Liver (tissue), 9 donors: ENCODE measurements around the gene TMPRSS11F. TPM values are rescaled to one million over a fixed set of nuclear protein-coding genes. Genes with fewer than 3 reads are reported as not detected.

Experiments used
- DNase-seq: peaks from one replicate; pipeline ENCODE4 v3.0.0-alpha.2; 2017; ENCODE audit warnings: low spot score
- H3K27ac ChIP-seq, 2 donors: one replicate each; pipeline ENCODE4 v1.7.0; 2013; ENCODE audit warnings: inconsistent platforms in 2 of 2, low read length in 2 of 2, control low read depth in 1 of 2, low read depth in 1 of 2, mild to moderate bottlenecking in 1 of 2
- H3K27me3 ChIP-seq, 4 donors: one replicate each; pipeline versions ENCODE4 v1.6.1 to v1.7.0; 2013; ENCODE audit warnings: low read length in 3 of 4, inconsistent platforms in 1 of 4, mild to moderate bottlenecking in 1 of 4, moderate library complexity in 1 of 4; ENCODE audit not compliant: control insufficient read depth in 4 of 4, insufficient read depth in 4 of 4
- H3K36me3 ChIP-seq, 4 donors: one replicate each; pipeline versions ENCODE4 v1.6.1 to v1.7.0; 2013; ENCODE audit warnings: low read length in 3 of 4, mild to moderate bottlenecking in 3 of 4, low read depth in 1 of 4, moderate library complexity in 1 of 4; ENCODE audit not compliant: control insufficient read depth in 4 of 4, insufficient read depth in 3 of 4
- H3K4me1 ChIP-seq, 4 donors: one replicate each; pipeline versions ENCODE4 v1.6.1 to v1.7.0; 2013; ENCODE audit warnings: low read length in 3 of 4, mild to moderate bottlenecking in 3 of 4, moderate library complexity in 1 of 4; ENCODE audit not compliant: control insufficient read depth in 4 of 4, insufficient read depth in 4 of 4
- H3K4me3 ChIP-seq, 3 donors: one replicate each; pipeline versions ENCODE4 v1.6.1 to v1.7.0; 2013; ENCODE audit warnings: low read length in 3 of 3, control low read depth in 1 of 3, low read depth in 1 of 3, mild to moderate bottlenecking in 1 of 3
- H3K9ac ChIP-seq, 2 donors: one replicate each; pipeline ENCODE4 v1.7.0; 2013; ENCODE audit warnings: low read length in 2 of 2, mild to moderate bottlenecking in 2 of 2, moderate library complexity in 2 of 2, control low read depth in 1 of 2, low read depth in 1 of 2
- H3K9me3 ChIP-seq, 4 donors: one replicate each; pipeline versions ENCODE4 v1.6.1 to v1.7.0; 2013; ENCODE audit warnings: low read length in 3 of 4; ENCODE audit not compliant: control insufficient read depth in 4 of 4
- ATF3 ChIP-seq: IDR thresholded peaks from 2 replicates; pipeline ENCODE4 v1.6.1; 2016; ENCODE audit warnings: antibody characterized with exemption
- CTCF ChIP-seq: fragments of 150-350 bp; IDR thresholded peaks from 2 replicates; pipeline ENCODE4 v1.5.1; 2017; ENCODE audit warnings: improper control_type of control experiment, low read depth, low read length; ENCODE audit not compliant: missing input control
- FOXA1 ChIP-seq: IDR thresholded peaks from 2 replicates; pipeline ENCODE4 v1.6.1; 2016; ENCODE audit warnings: antibody characterized with exemption
- FOXA2 ChIP-seq: IDR thresholded peaks from 2 replicates; pipeline ENCODE4 v1.6.1; 2016; ENCODE audit warnings: antibody characterized with exemption
- HNF4G ChIP-seq: IDR thresholded peaks from 2 replicates; pipeline ENCODE4 v1.6.1; 2016; ENCODE audit warnings: antibody characterized with exemption
- JUND ChIP-seq, 2 donors: IDR thresholded peaks; 2 replicates each; pipeline ENCODE4 v1.6.1; 2016; ENCODE audit warnings: antibody characterized with exemption in 2 of 2
- MAX ChIP-seq: IDR thresholded peaks from 2 replicates; pipeline ENCODE4 v1.6.1; 2016; ENCODE audit warnings: antibody characterized with exemption
- NR2F2 ChIP-seq: IDR thresholded peaks from 2 replicates; pipeline ENCODE4 v1.6.1; 2016; ENCODE audit warnings: antibody characterized with exemption
- RAD21 ChIP-seq, 2 donors: IDR thresholded peaks; 2 replicates each; pipeline ENCODE4 v1.6.1; 2016; ENCODE audit warnings: antibody characterized with exemption in 2 of 2, mild to moderate bottlenecking in 2 of 2
- REST ChIP-seq: IDR thresholded peaks from 2 replicates; pipeline ENCODE4 v1.6.1; 2016; ENCODE audit warnings: antibody characterized with exemption, mild to moderate bottlenecking
- RXRA ChIP-seq, 2 donors: IDR thresholded peaks; 2 replicates each; pipeline ENCODE4 v1.6.1; 2017 to 2018; ENCODE audit warnings: antibody characterized with exemption in 2 of 2, mild to moderate bottlenecking in 1 of 2
- SP1 ChIP-seq: IDR thresholded peaks from 2 replicates; pipeline ENCODE4 v1.6.1; 2018; ENCODE audit warnings: antibody characterized with exemption, mild to moderate bottlenecking
- YY1 ChIP-seq: IDR thresholded peaks from 2 replicates; pipeline ENCODE4 v1.6.1; 2016; ENCODE audit warnings: antibody characterized with exemption, mild to moderate bottlenecking
- ZBTB33 ChIP-seq: IDR thresholded peaks from 2 replicates; pipeline ENCODE4 v1.6.1; 2016; ENCODE audit warnings: antibody characterized with exemption
- WGBS: extraction: QIAGEN DNeasy Blood & Tissue Kit; methylation state at CpG from one replicate; pipeline ENCODE4 v1.1.7; 2013; 5-methylcytosine and 5-hydroxymethylcytosine counted together
- polyA plus RNA-seq, 2 donors: library from polyadenylated mRNA; stranded (reverse) in 1 of 2; unstranded in 1 of 2; fragments of 200-250 nt in 1 of 2; fragments of >200 nt in 1 of 2; fragmentation: Nextera tagmentation in 1 of 2; extraction: Ambion mirVana in 1 of 2; gene quantifications; one replicate each; pipeline versions ENCODE4 v1.2.1 to v1.2.3, GENCODE V29; 2013 to 2015
- total RNA-seq, 2 donors: library from RNA; depleted of rRNA; stranded (reverse); fragments of >200 nt; gene quantifications; one replicate each; pipeline ENCODE4 v1.2.3, GENCODE V29; 2014
- donor health status: healthy.
- donor health status: healthy.
- donor health status: healthy.
- donor health status: healthy.
- donor health status: healthy.

TMPRSS11F gene
- total RNA-seq: not detected
- not detected for polyA plus RNA-seq

GRCh38 chr4:68129793-68130192, at the start of gene TMPRSS11F:
TSS of gene TMPRSS11F (minus strand) at chr4:68129869. CDS start at chr4:68129820, 49 bp downstream.
- no peaks in the 10 kb centered on the region for H3K4me1 ChIP-seq
- H3K36me3 ChIP-seq: no peaks in the 10 kb centered on the region
- H3K27ac ChIP-seq: no peak within 1 kb of the TSS
- peaks cover 0 to 8% (median under 1%) of the 10 kb centered on the region in 4 donors for H3K9me3 ChIP-seq
- DNase-seq: no peak
- H3K9ac ChIP-seq: no peak within 1 kb of the TSS
- TF ChIP-seq CTCF (no peak), ATF3 (no peak), FOXA2 (no peak), SP1 (no peak), YY1 (no peak), HNF4G (no peak), REST (no peak), MAX (no peak), ZBTB33 (no peak)
- 34% methylated on average over 3 of the region's 3 CpGs for WGBS
- H3K27me3 ChIP-seq: no peaks in the 10 kb centered on the region
- no peak within 1 kb of the TSS for H3K4me3 ChIP-seq

- H3K9ac ChIP-seq: no peak overlapping the region
- no peak for DNase-seq
- H3K27ac ChIP-seq: no peak overlapping the region
- TF ChIP-seq JUND (IDR thresholded peaks at IDR 0.05) (no peak), FOXA2 (no peak), HNF4G (no peak), RXRA (IDR thresholded peaks at IDR 0.05) (no peak), ATF3 (no peak), RAD21 (IDR thresholded peaks at IDR 0.05) (no peak), FOXA1 (no peak), NR2F2 (no peak), MAX (no peak)
- H3K4me3 ChIP-seq: no peak overlapping the region
- H3K36me3 ChIP-seq: no peaks in the 10 kb centered on the region
- H3K4me1 ChIP-seq: no peaks in the 10 kb centered on the region
- no peaks in the 10 kb centered on the region for H3K27me3 ChIP-seq
- H3K9me3 ChIP-seq: no peaks in the 10 kb centered on the region
- WGBS: 36% methylated on average over 2 of the region's 2 CpGs
These were observed 47.2 kb upstream of the TMPRSS11F start for GRCh38 chr4:68176904-68177303.
